SK-N-SH treated with all-trans-retinoic acid at 6 μM for 48 hours (cell line): ENCODE measurements around the gene SPRYD7.

Experiments
- ATAC-seq: fragments of 200-7000 bp; cut with Tn5 transposase; 3 replicates; pipeline ENCODE4 v1.9.1; 2020; ENCODE audit warnings: mild to moderate bottlenecking, moderate library complexity
- ARNTL ChIP-seq: fragments of 450-650 bp; formaldehyde crosslinking; IDR thresholded peaks from 2 replicates; pipeline ENCODE4 v1.5.0; 2020; ENCODE audit warnings: low read depth, mild to moderate bottlenecking, moderate library complexity, borderline replicate concordance
- BACH2 ChIP-seq: fragments of 250-450 bp; sonication (Bioruptor Pico); IDR thresholded peaks from 2 replicates; pipeline ENCODE4 v1.9.0; 2021; ENCODE audit warnings: mild to moderate bottlenecking, borderline replicate concordance
- CREB5 ChIP-seq: fragments of 250-450 bp; sonication (Bioruptor Pico); IDR thresholded peaks from 2 replicates; pipeline ENCODE4 v1.5.1; 2020; ENCODE audit warnings: low read depth, mild to moderate bottlenecking, moderate library complexity
- CSDC2 ChIP-seq: fragments of 250-450 bp; sonication (Bioruptor Pico); IDR thresholded peaks from 2 replicates; pipeline ENCODE4 v1.5.0; 2020; ENCODE audit warnings: mild to moderate bottlenecking, moderate library complexity
- CSRNP3 ChIP-seq: fragments of 250-450 bp; sonication (Bioruptor Pico); IDR thresholded peaks from 2 replicates; pipeline ENCODE4 v1.5.1; 2021; ENCODE audit warnings: mild to moderate bottlenecking, moderate library complexity
- ESRRG ChIP-seq: fragments of 250-450 bp; sonication (Bioruptor Pico); IDR thresholded peaks from 2 replicates; pipeline ENCODE4 v1.6.1; 2021; ENCODE audit warnings: mild to moderate bottlenecking
- GLIS3 ChIP-seq: fragments of 250-450 bp; sonication (Bioruptor Pico); IDR thresholded peaks from 2 replicates; pipeline ENCODE4 v1.5.0; 2020; ENCODE audit warnings: mild to moderate bottlenecking, moderate library complexity
- ISL1 ChIP-seq: fragments of 250-450 bp; sonication (Bioruptor Pico); IDR thresholded peaks from 2 replicates; pipeline ENCODE4 v2.1.2; 2022; ENCODE audit warnings: mild to moderate bottlenecking, moderate library complexity
- OSR1 ChIP-seq: fragments of 250-450 bp; sonication (Bioruptor Pico); IDR thresholded peaks from 2 replicates; pipeline ENCODE4 v1.8.0; 2022; ENCODE audit warnings: moderate library complexity, mild to moderate bottlenecking, inconsistent platforms
- PATZ1 ChIP-seq: fragments of 250-450 bp; sonication (Bioruptor Pico); IDR thresholded peaks from 2 replicates; pipeline ENCODE4 v1.8.0; 2020; ENCODE audit warnings: mild to moderate bottlenecking, moderate library complexity, borderline replicate concordance
- POU6F1 ChIP-seq: fragments of 250-450 bp; sonication (Bioruptor Pico); IDR thresholded peaks from 2 replicates; pipeline ENCODE4 v1.8.0; 2021; ENCODE audit warnings: low read depth, mild to moderate bottlenecking, moderate library complexity, borderline replicate concordance
- PPARA ChIP-seq: fragments of 250-450 bp; sonication (Bioruptor Pico); IDR thresholded peaks from 2 replicates; pipeline ENCODE4 v1.5.0; 2020; ENCODE audit warnings: mild to moderate bottlenecking, borderline replicate concordance
- SNAI2 ChIP-seq: fragments of 250-450 bp; sonication (Bioruptor Pico); IDR thresholded peaks from 2 replicates; pipeline ENCODE4 v1.5.0; 2020; ENCODE audit warnings: mild to moderate bottlenecking, moderate library complexity
- TCF4 ChIP-seq: fragments of 250-450 bp; sonication (Bioruptor Pico); IDR thresholded peaks from 2 replicates; pipeline ENCODE4 v1.8.0; 2021; ENCODE audit warnings: mild to moderate bottlenecking, moderate library complexity, borderline replicate concordance
- TSHZ2 ChIP-seq: fragments of 250-450 bp; sonication (Bioruptor Pico); IDR thresholded peaks from 2 replicates; pipeline ENCODE4 v1.5.0; 2020; ENCODE audit warnings: mild to moderate bottlenecking, moderate library complexity
- ZC3H10 ChIP-seq: fragments of 250-450 bp; sonication (Bioruptor Pico); IDR thresholded peaks from 2 replicates; pipeline ENCODE4 v1.5.1; 2021; ENCODE audit warnings: mild to moderate bottlenecking, moderate library complexity
- ZFP3 ChIP-seq: fragments of 250-450 bp; sonication (Bioruptor Pico); IDR thresholded peaks from 2 replicates; pipeline ENCODE4 v1.5.0; 2020; ENCODE audit warnings: mild to moderate bottlenecking, moderate library complexity
- ZFP30 ChIP-seq: fragments of 450-650 bp; formaldehyde crosslinking; IDR thresholded peaks from 2 replicates; pipeline ENCODE4 v1.5.0; 2022; ENCODE audit warnings: mild to moderate bottlenecking, moderate library complexity
- ZNF565 ChIP-seq: fragments of 450-650 bp; formaldehyde crosslinking; conservative IDR thresholded peaks from 2 replicates; pipeline ENCODE4 v1.5.0; 2020; ENCODE audit warnings: low read depth, mild to moderate bottlenecking, moderate library complexity
- ZNF70 ChIP-seq: fragments of 450-650 bp; formaldehyde crosslinking; IDR thresholded peaks from 2 replicates; pipeline ENCODE4 v1.5.0; 2020; ENCODE audit warnings: mild to moderate bottlenecking, moderate library complexity
- ZNF8 ChIP-seq: fragments of 450-650 bp; formaldehyde crosslinking; IDR thresholded peaks from 2 replicates; pipeline ENCODE4 v1.5.0; 2020; ENCODE audit warnings: mild to moderate bottlenecking, moderate library complexity

SPRYD7 gene

GRCh38 chr13:49932066-49932465 lies 4.1 kb downstream of the SPRYD7 start (continued):
- TF ChIP-seq TSHZ2 (CRISPR knock-in tag), result no peak
- no peak for TF ChIP-seq ZNF8 (CRISPR knock-in tag)
- no peak for TF ChIP-seq ISL1
- no peak for TF ChIP-seq CSDC2 (CRISPR knock-in tag)

- TF ChIP-seq ZFP30 (CRISPR knock-in tag) (no peak), PATZ1 (CRISPR knock-in tag) (no peak), CSRNP3 (no peak), ZNF70 (no peak), PPARA (CRISPR knock-in tag) (no peak), OSR1 (CRISPR knock-in tag) (no peak), TCF4 (CRISPR knock-in tag) (no peak), BACH2 (no peak), ESRRG (CRISPR knock-in tag) (no peak), ZC3H10 (CRISPR knock-in tag) (no peak), GLIS3 (CRISPR knock-in tag) (no peak), ARNTL (no peak)
These were observed 8.4 kb downstream of the SPRYD7 start for GRCh38 chr13:49927755-49928154.

GRCh38 chr13:49925881-49926418 lies 10.2 kb downstream of the SPRYD7 start:
- TF ChIP-seq CREB5 (CRISPR knock-in tag), result no peak
- TF ChIP-seq OSR1 (CRISPR knock-in tag), result no peak
- no peak for TF ChIP-seq CSRNP3
- no peak for TF ChIP-seq GLIS3 (CRISPR knock-in tag)
- no peak for TF ChIP-seq PPARA (CRISPR knock-in tag)
- TF ChIP-seq POU6F1, result no peak
- no peak for TF ChIP-seq SNAI2
- TF ChIP-seq ZFP3 (CRISPR knock-in tag), result no peak
- TF ChIP-seq ZNF70, result no peak
- no peak for TF ChIP-seq ISL1
- TF ChIP-seq ZNF565 (CRISPR knock-in tag), result no peak
- no peak for TF ChIP-seq TSHZ2 (CRISPR knock-in tag)
- no peak for TF ChIP-seq CSDC2 (CRISPR knock-in tag)
- no peak for ATAC-seq

More at GRCh38 chr13:49927755-49928154, 8.4 kb downstream of the SPRYD7 start:
- ATAC-seq, result peak; percentile 47; the same call in 2 of the 3 replicates
